K562 (cell line): ENCODE data around the gene CCT7. TPM values are rescaled to one million over a fixed set of nuclear protein-coding genes. Genes with fewer than 3 reads are reported as not detected.

Source experiments
- ATAC-seq: fragments of 200-7000 bp; cut with Tn5 transposase; 3 replicates; pipeline ENCODE4 v1.9.1; 2020; ENCODE audit warnings: moderate library complexity
- BruUV-seq: library from RNA; stranded (reverse); fragments of 400-500 nt; replicated peaks from 2 replicates; lab custom pipeline; 2021; lab: Mats Ljungman, UMichigan
- CTCF ChIA-PET: fragments of 300-600 bp; formaldehyde crosslinking; extraction: SDS; loops from one replicate; lab custom pipeline; 2021; ENCODE audit warnings: low intra/inter-chr PET ratio; lab: Yijun Ruan, JAX
- POLR2A ChIA-PET: fragments of 300-600, 350-650 bp; sonication (Branson Sonifier 250); formaldehyde crosslinking; extraction: SDS; loops from one replicate; lab custom pipeline; 2021; ENCODE audit warnings: antibody characterized with exemption, inconsistent platforms; lab: Yijun Ruan, JAX
- DNase-seq, 4 experiments: peaks; one replicate each; pipeline versions ENCODE4 v3.0.0 to v3.0.0-alpha.2; 2011 to 2018; ENCODE audit warnings: low spot score in 3 of 4, mixed read lengths in 3 of 4; ENCODE audit errors: extremely low read depth in 1 of 4
- FAIRE-seq: peaks from 2 replicates; lab custom pipeline; 2011; peaks lifted over from hg19 to GRCh38; lab: Jason Lieb, UNC
- H2AFZ ChIP-seq: 2 replicates; pipeline ENCODE4 v1.6.0; 2011; ENCODE audit warnings: low read depth, low read length, control low read depth, inconsistent platforms
- H3K27ac ChIP-seq: fragments of 200-600 bp; 3 replicates; pipeline ENCODE4 v1.8.0; 2011; ENCODE audit warnings: low read depth, mild to moderate bottlenecking, control low read depth, inconsistent platforms, low read length, moderate library complexity, mixed read lengths; ENCODE audit errors: extremely low read depth
- H3K27me3 ChIP-seq, 2 experiments: fragments of 300-600 bp in 1 of 2; 2 replicates in 1 of 2; 3 replicates in 1 of 2; pipeline versions ENCODE4 v1.6.0 to v1.8.0; 2011; ENCODE audit warnings: inconsistent platforms in 2 of 2, low read length in 2 of 2, mild to moderate bottlenecking in 1 of 2, mixed read lengths in 1 of 2, moderate library complexity in 1 of 2; ENCODE audit not compliant: control insufficient read depth in 2 of 2, insufficient read depth in 2 of 2
- H3K36me3 ChIP-seq: fragments of 300-600 bp; 3 replicates; pipeline ENCODE4 v1.8.0; 2011; ENCODE audit warnings: mild to moderate bottlenecking, low read length, inconsistent platforms; ENCODE audit not compliant: control insufficient read depth, insufficient read depth
- H3K4me1 ChIP-seq, 2 experiments: fragments of 200-600 bp in 1 of 2; replicated peaks in 1 of 2; 2 replicates in 1 of 2; 3 replicates in 1 of 2; pipeline versions ENCODE4 v1.5.1 to v1.8.0; 2011; ENCODE audit warnings: inconsistent platforms in 2 of 2, low read length in 2 of 2, mild to moderate bottlenecking in 1 of 2, mixed read lengths in 1 of 2, moderate library complexity in 1 of 2; ENCODE audit not compliant: control insufficient read depth in 2 of 2, insufficient read depth in 2 of 2
- H3K4me2 ChIP-seq: 2 replicates; pipeline ENCODE4 v1.6.1; 2011; ENCODE audit warnings: low read length, control low read depth, inconsistent platforms, mixed read lengths; ENCODE audit not compliant: insufficient read depth
- H3K4me3 ChIP-seq: fragments of 200-600 bp; sonication (generic), shearing (Covaris generic); 2 replicates; pipeline ENCODE4 v1.5.1; 2016; ENCODE audit warnings: control low read depth, inconsistent platforms
- H3K79me2 ChIP-seq: fragments of 200-600 bp; 3 replicates; pipeline ENCODE4 v1.8.0; 2011; ENCODE audit warnings: low read length, inconsistent platforms; ENCODE audit not compliant: control insufficient read depth, insufficient read depth
- H3K9ac ChIP-seq, 2 experiments: 2 replicates each; pipeline versions ENCODE4 v1.6.0 to v1.6.1; 2011; ENCODE audit warnings: low read depth in 2 of 2, low read length in 2 of 2, control low read depth in 1 of 2, inconsistent platforms in 1 of 2, mild to moderate bottlenecking in 1 of 2, mixed read lengths in 1 of 2; ENCODE audit not compliant: insufficient read depth in 1 of 2
- H3K9me1 ChIP-seq: one replicate; pipeline ENCODE4 v1.6.0; 2011; ENCODE audit warnings: inconsistent platforms, mild to moderate bottlenecking, low read length, moderate library complexity; ENCODE audit not compliant: control insufficient read depth, insufficient read depth
- H3K9me3 ChIP-seq: replicated peaks from 2 replicates; pipeline ENCODE4 v1.5.1; 2011; ENCODE audit warnings: low read depth, low read length, inconsistent platforms; ENCODE audit not compliant: control insufficient read depth, insufficient read depth
- H4K20me1 ChIP-seq: replicated peaks from 2 replicates; pipeline ENCODE4 v1.6.1; 2011; ENCODE audit warnings: low read length, inconsistent platforms, mixed read lengths; ENCODE audit not compliant: control insufficient read depth, insufficient read depth
- ATF3 ChIP-seq, 2 experiments: fragments of 450-650 bp in 1 of 2; sonication (generic) in 1 of 2; formaldehyde crosslinking in 1 of 2; IDR thresholded peaks in 1 of 2; conservative IDR thresholded peaks in 1 of 2; 2 replicates each; pipeline versions ENCODE4 v1.6.1 to v1.8.1; 2016 to 2023; ENCODE audit warnings: mild to moderate bottlenecking in 2 of 2, moderate library complexity in 2 of 2, inconsistent platforms in 1 of 2, missing genetic modification reagents in 1 of 2
- ATF7 ChIP-seq: fragments of 450-650 bp; IDR thresholded peaks from 2 replicates; pipeline ENCODE4 v1.7.1; 2014; ENCODE audit warnings: mild to moderate bottlenecking, moderate library complexity
- CSDE1 ChIP-seq, 2 experiments: fragments of 450-650 bp; IDR thresholded peaks; 2 replicates each; pipeline ENCODE4 v1.6.1; 2016; ENCODE audit warnings: mild to moderate bottlenecking in 1 of 2
- FIP1L1 ChIP-seq: fragments of 200-400 bp; formaldehyde crosslinking; IDR thresholded peaks from 2 replicates; pipeline ENCODE4 v1.6.1; 2018; ENCODE audit warnings: mild to moderate bottlenecking, low read depth, low read length; ENCODE audit not compliant: poor library complexity, severe bottlenecking
- FUS ChIP-seq: fragments of 200-400 bp; formaldehyde crosslinking; optimal IDR thresholded peaks from 2 replicates; pipeline ENCODE3; 2017; ENCODE audit warnings: low read depth, low read length
- POLR2G ChIP-seq: fragments of 200-400 bp; formaldehyde crosslinking; IDR thresholded peaks from 2 replicates; pipeline ENCODE4 v1.6.1; 2017; ENCODE audit warnings: low read depth, mild to moderate bottlenecking, antibody characterized with exemption, low read length, moderate library complexity
- SMC3 ChIP-seq: conservative IDR thresholded peaks from 2 replicates; pipeline ENCODE4 v1.6.1; 2011; ENCODE audit warnings: low read depth, low read length, improper control_type of control experiment; ENCODE audit not compliant: insufficient read depth
- SUPT5H ChIP-seq: fragments of 450-650 bp; IDR thresholded peaks from 2 replicates; pipeline ENCODE4 v1.6.1; 2016
- TCF7 ChIP-seq: sonication (generic); IDR thresholded peaks from 2 replicates; pipeline ENCODE4 v1.6.1; 2016; ENCODE audit warnings: antibody characterized with exemption, borderline replicate concordance
- ZNF507 ChIP-seq: conservative IDR thresholded peaks from 2 replicates; pipeline ENCODE4 v1.6.1; 2017; ENCODE audit warnings: missing genetic modification characterization, missing compliant biosample characterization
- ZNF551 ChIP-seq: fragments of 250-450 bp; sonication (Bioruptor Pico); IDR thresholded peaks from 2 replicates; pipeline ENCODE4 v1.5.0; 2021; ENCODE audit warnings: mild to moderate bottlenecking, moderate library complexity
- WGBS: fragments of 100-300 bp; shearing (Covaris generic); methylation state at CpG from one replicate; pipeline ENCODE4 v1.1.6; 2016; ENCODE audit warnings: low coverage, mixed read lengths; ENCODE audit not compliant: insufficient coverage; ENCODE audit errors: missing lambda C conversion rate; 5-methylcytosine and 5-hydroxymethylcytosine counted together
- in situ Hi-C: fragments of 300-500 bp; cut with MboI; formaldehyde crosslinking; loops from 4 replicates; pipeline ENCODE4 v1.15.0; 2018; ENCODE audit warnings: inconsistent platforms, mixed read lengths
- intact Hi-C: fragments of 100-400 bp; cut with micrococcal nuclease; formaldehyde crosslinking; loops from 2 replicates; pipeline ENCODE4 v1.14.2; 2022
- polyA plus RNA-seq, 8 experiments: library from polyadenylated mRNA; depleted of rRNA in 4 of 8; stranded (reverse) in 5 of 8; unstranded in 3 of 8; fragments of >200 nt; fragmentation: Nextera tagmentation in 2 of 8; fragmentation: Illumina TruSeq in 1 of 8; extraction: Ambion mirVana in 2 of 8; extraction: Trizol in 1 of 8; gene quantifications; 2 replicates each; pipeline versions ENCODE4 v1.2.1 to v1.2.3, GENCODE V29; 2011 to 2014; ENCODE audit warnings: inconsistent platforms in 1 of 8, missing spikeins in 1 of 8
- total RNA-seq, 7 experiments: library from RNA; depleted of rRNA in 6 of 7; stranded (reverse); fragments of >200 nt in 6 of 7; fragmentation: Illumina TruSeq in 2 of 7; extraction: Trizol in 2 of 7; gene quantifications; 2 replicates each; pipeline versions ENCODE4 v1.2.1 to v1.2.3, GENCODE V29; 2011 to 2021; ENCODE audit warnings: low replicate concordance in 1 of 7
- TF ChIP-seq, protein P1 (sequence below): fragments of 450-650 bp; formaldehyde crosslinking; IDR thresholded peaks from 2 replicates; pipeline ENCODE4 v1.4.0; 2022; ENCODE audit warnings: missing genetic modification characterization

CCT7 gene
- total and polyA plus RNA-seq, 9 of the 15 experiments (the other 6 are each of a cell fraction or from before 2014, with no cell fraction given) = 326 to 856 (median 638) TPM

DNA sequence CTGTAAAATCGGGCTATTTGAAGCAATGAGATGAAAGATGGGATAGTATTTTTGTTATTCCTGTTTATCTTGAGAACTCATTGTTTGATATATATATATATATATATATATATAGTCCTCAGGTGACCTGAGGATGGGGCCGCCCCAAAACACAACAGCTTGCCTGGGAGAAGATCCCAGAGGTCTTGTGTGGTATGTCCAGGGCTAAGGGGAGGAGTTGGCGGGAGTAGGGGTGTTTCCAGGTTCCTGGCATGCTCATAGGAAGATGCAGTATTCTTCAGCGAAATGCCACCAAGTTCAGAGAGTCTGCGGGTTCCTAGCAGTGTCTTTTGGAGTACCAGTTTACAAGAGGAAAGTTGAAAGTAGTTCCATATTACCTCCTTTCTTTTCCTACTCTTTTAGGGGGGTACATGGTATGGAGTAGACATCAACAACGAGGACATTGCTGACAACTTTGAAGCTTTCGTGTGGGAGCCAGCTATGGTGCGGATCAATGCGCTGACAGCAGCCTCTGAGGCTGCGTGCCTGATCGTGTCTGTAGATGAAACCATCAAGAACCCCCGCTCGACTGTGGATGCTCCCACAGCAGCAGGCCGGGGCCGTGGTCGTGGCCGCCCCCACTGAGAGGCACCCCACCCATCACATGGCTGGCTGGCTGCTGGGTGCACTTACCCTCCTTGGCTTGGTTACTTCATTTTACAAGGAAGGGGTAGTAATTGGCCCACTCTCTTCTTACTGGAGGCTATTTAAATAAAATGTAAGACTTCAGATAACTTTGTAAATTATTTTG is 18.3 kb downstream of the CCT7 start:
- H4K20me1 ChIP-seq = no peaks in the 10 kb centered on the region
- 0 out of 3 replicates have a peak, but pooled peaks cover 2% of the 10 kb centered on the region for H3K79me2 ChIP-seq
- peaks cover 73% of the 10 kb centered on the region for H3K36me3 ChIP-seq
- 0 out of 4 replicates have a peak overlapping the region, but pooled peaks of 1 of the 2 experiments have one; percentile 50 for H3K9ac ChIP-seq
- no TSS peak for BruUV-seq
- 88% methylated on average over 13 of the region's 17 CpGs for WGBS
- no peak overlapping the region for H3K4me2 ChIP-seq
- H3K4me1 ChIP-seq = peaks cover 0 to 10% of the 10 kb centered on the region in 2 experiments; a peak in 3 of 5 replicates
- POLR2A ChIA-PET = interaction anchor here (1.5 to 1.6 kb wide), 2 partner anchors 18 to 287 kb away, joined by 4 to 9 read pairs; partner anchors contain the start of gene CCT7
- H3K4me3 ChIP-seq = no peak overlapping the region
- ATAC-seq (no peak), FAIRE-seq (no peak), DNase-seq (no peak)
- no peaks in the 10 kb centered on the region for H3K9me1 ChIP-seq
- CTCF ChIA-PET = no interaction called here
- H3K27ac ChIP-seq = no peak overlapping the region
- intact Hi-C loops = loop anchor here (10.0 kb wide), 1 partner anchor 268 kb away; no protein-coding TSS in a partner anchor
- TF ChIP-seq FUS (no peak), CSDE1 (IDR thresholded peaks at IDR 0.05) (no peak), POLR2G (peak; percentile 53)
- in situ Hi-C loops = no loop called here
- H3K9me3 ChIP-seq = no peaks in the 10 kb centered on the region
- H3K27me3 ChIP-seq = no peaks in the 10 kb centered on the region
- H2AFZ ChIP-seq = no peak overlapping the region

- H3K9me1 ChIP-seq = no peaks in the 10 kb centered on the region
- no peak overlapping the region for H2AFZ ChIP-seq
- ChIA-PET CTCF (no interaction called here), POLR2A (interaction anchor here (0.6 to 1.8 kb wide), 6 partner anchors 8 to 254 kb away, joined by 3 to 9 read pairs (median 4); partner anchors contain the start of gene CCT7)
- no peak overlapping the region for H3K4me2 ChIP-seq
- H3K9me3 ChIP-seq = no peaks in the 10 kb centered on the region
- peaks cover 64% of the 10 kb centered on the region for H3K36me3 ChIP-seq
- H3K27me3 ChIP-seq = no peaks in the 10 kb centered on the region
- H4K20me1 ChIP-seq = peaks cover 6% of the 10 kb centered on the region; the same call in 1 of the 2 replicates
- in situ Hi-C loops (no loop called here), intact Hi-C loops (loop anchor here (10.0 kb wide), 1 partner anchor 269 kb away; no protein-coding TSS in a partner anchor)
- peaks cover 0 to 12% of the 10 kb centered on the region in 2 experiments; a peak in 3 of 5 replicates for H3K4me1 ChIP-seq
- DNase-seq = no peak
- no peak overlapping the region for H3K27ac ChIP-seq
- no peak; the same call in 1 of the 3 replicates for ATAC-seq
- no peaks in the 10 kb centered on the region for H3K79me2 ChIP-seq
- H3K9ac ChIP-seq = no peak overlapping the region
- no peak overlapping the region for H3K4me3 ChIP-seq
- FAIRE-seq = peak; percentile 52
- 67% methylated on average over 2 of the region's 2 CpGs for whole genome bisulfite sequencing
- BruUV-seq = no TSS peak
- TF ChIP-seq, protein P1, sequence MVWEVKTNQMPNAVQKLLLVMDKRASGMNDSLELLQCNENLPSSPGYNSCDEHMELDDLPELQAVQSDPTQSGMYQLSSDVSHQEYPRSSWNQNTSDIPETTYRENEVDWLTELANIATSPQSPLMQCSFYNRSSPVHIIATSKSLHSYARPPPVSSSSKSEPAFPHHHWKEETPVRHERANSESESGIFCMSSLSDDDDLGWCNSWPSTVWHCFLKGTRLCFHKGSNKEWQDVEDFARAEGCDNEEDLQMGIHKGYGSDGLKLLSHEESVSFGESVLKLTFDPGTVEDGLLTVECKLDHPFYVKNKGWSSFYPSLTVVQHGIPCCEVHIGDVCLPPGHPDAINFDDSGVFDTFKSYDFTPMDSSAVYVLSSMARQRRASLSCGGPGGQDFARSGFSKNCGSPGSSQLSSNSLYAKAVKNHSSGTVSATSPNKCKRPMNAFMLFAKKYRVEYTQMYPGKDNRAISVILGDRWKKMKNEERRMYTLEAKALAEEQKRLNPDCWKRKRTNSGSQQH (CRISPR knock-in tag) = no peak
- TF ChIP-seq ZNF551 (CRISPR knock-in tag) = no peak
- TF ChIP-seq ZNF507 (tag) = no peak
- TF ChIP-seq SUPT5H = peak; percentile 13; the same call in 1 of the 2 replicates
- TF ChIP-seq TCF7 = no peak
- TF ChIP-seq SMC3 = no peak
- no peak for TF ChIP-seq FIP1L1
- TF ChIP-seq ATF7 = peak; percentile 88
- TF ChIP-seq ATF3 (IDR thresholded peaks at IDR 0.05) = peak; percentile 79
- TF ChIP-seq ATF3 (CRISPR knock-in tag; conservative IDR thresholded peaks at IDR 0.05) = no peak
These were observed 19.3 kb downstream of the CCT7 start for GRCh38 chr2:73253400-73253799.
